Astrocyte of the cerebellum (primary cell): Measurements from ENCODE around the gene DDX17.

ENCODE experiments used
- DNase-seq: peaks from one replicate; pipeline ENCODE4 v3.0.0-alpha.2; 2011; ENCODE audit warnings: low read depth
- H3K4me3 ChIP-seq: 2 replicates; pipeline ENCODE4 v1.5.1; 2011; ENCODE audit warnings: mild to moderate bottlenecking, low read depth, low read length, moderate library complexity
- in situ Hi-C: cut with HindIII; loops from 2 replicates; pipeline ENCODE4 v1.10.0; 2017; ENCODE audit warnings: low sequenced_read_pairs
- TF ChIP-seq, protein P1 (sequence below): IDR thresholded peaks from 2 replicates; pipeline ENCODE4 v1.5.1; 2012; ENCODE audit warnings: low read length, low read depth, moderate library complexity, mild to moderate bottlenecking; ENCODE audit errors: missing control alignments

DDX17 gene

DNA sequence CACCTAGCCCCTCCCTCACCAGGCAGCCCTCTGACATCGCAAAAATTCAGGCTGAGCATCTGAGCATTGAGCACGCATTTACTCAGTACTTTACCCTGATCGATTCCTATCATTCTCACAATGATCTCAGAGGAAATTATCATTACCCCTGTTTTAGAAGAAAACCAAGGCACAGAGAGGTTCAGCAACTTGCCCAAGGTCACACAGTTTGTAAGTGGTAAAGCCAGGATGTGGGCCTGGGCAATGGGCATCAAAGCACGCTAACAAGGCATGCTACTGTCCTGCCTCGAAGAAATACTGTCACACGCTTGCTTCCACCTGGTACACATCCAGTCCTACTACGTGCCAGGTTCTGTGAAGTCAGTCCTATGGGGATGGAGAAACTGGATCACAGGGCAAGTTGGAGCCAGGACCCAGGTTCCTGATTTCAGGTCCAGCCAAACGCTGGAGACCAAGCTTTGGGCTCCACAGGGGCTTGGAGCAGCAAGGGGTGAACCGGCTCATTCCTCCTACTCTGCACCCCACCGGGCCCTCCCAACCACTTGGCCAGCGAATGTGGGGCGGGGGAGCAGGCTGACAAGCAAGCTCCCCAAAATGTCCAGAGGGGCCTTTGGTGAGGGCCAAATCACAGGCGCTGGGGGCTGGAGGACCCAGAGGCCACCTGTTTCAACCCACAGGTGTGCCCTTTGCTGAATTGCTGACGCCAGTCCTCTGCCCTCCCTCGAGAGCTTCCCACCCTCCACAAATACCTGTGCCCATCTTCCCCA, 69.3 kb downstream of the DDX17 start:
- in situ Hi-C loops, result no loop called here
- no peak for DNase-seq
- no peak overlapping the region for H3K4me3 ChIP-seq
- TF ChIP-seq, protein P1, sequence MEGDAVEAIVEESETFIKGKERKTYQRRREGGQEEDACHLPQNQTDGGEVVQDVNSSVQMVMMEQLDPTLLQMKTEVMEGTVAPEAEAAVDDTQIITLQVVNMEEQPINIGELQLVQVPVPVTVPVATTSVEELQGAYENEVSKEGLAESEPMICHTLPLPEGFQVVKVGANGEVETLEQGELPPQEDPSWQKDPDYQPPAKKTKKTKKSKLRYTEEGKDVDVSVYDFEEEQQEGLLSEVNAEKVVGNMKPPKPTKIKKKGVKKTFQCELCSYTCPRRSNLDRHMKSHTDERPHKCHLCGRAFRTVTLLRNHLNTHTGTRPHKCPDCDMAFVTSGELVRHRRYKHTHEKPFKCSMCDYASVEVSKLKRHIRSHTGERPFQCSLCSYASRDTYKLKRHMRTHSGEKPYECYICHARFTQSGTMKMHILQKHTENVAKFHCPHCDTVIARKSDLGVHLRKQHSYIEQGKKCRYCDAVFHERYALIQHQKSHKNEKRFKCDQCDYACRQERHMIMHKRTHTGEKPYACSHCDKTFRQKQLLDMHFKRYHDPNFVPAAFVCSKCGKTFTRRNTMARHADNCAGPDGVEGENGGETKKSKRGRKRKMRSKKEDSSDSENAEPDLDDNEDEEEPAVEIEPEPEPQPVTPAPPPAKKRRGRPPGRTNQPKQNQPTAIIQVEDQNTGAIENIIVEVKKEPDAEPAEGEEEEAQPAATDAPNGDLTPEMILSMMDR, result no peak

DNA sequence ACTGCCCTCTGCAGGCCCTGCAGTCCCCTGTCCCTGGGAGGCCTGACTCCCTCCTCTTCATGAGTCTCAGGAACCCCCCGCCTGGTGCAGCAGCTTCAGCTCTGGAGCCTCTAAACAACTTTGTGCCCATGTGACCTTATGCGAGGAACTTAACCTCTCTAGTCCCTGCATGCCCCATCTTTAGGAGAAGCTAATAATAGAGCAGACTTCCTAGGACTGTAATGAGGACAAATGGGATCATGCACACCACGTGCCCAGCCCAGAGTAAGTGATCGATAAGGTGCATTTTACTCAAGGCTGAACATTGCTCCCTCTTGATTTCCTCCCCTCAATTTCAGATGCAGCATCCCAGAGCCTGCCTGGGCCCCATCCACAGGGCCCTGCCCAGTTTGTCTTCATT, 70.1 kb downstream of the DDX17 start:
- H3K4me3 ChIP-seq, result no peak overlapping the region
- no peak for DNase-seq
- in situ Hi-C loops, result no loop called here
- TF ChIP-seq, protein P1, result no peak

DNA sequence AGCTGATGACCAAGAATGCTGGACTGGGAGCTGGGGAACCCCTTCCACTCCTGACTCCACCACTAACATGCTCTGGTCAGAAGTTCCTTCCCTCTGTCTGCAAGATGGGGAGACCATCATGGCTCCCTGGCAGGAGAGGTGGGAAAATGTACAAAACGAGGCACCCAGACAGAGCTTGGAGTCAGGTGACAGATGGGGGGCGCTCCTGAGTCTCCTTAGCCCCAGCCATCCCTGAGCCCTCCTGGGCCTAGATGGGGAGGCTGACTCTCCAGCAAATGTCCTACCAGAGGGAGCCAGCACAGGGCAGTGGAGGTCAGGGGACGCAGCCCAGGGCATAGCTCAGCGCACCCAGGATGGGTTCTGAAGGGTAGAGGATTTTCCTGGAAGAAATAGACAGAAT, 71.1 kb downstream of the DDX17 start:
- H3K4me3 ChIP-seq, result no peak overlapping the region
- no peak for DNase-seq
- TF ChIP-seq, protein P1, result no peak
- in situ Hi-C loops, result no loop called here

DNA sequence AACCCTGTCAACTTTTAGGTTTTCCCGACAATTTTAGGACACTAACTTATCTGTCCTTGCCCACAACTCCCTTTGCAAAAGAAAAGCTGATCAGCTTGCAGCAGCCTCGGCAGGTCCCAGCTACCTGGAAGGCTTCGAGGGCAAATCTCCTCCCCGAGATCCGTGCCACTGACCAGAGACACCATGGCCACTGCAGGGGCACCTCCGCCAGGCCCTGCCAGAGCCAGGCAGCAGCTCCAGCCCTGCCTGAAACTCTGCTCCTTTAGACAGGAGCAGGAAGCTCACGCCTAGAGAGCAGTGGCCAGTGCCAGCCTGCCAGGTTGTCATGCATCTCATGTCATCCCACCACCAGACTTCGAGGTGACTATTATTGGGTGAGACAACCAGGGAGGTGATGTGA, 72.2 kb downstream of the DDX17 start:
- in situ Hi-C loops, result no loop called here

More for the DNA sequence above, 72.2 kb downstream of the DDX17 start:
- no peak for DNase-seq
- no peak overlapping the region for H3K4me3 ChIP-seq
- TF ChIP-seq, protein P1, result no peak
